Activated naive CD4-positive, alpha-beta T cell treated with Interleukin-2 at 50 U/mL for 16 hours (primary cell): ENCODE data around the gene SIM2.

Experiments used
- DNase-seq: peaks from one replicate; pipeline ENCODE4 v3.0.0-alpha.2; 2020

The SIM2 gene

GRCh38 chr21:36689324-36689723 lies 9.6 kb upstream of the SIM2 start:
- no peak for DNase-seq

- DNase-seq, result no peak
Measured at GRCh38 chr21:36690628-36691554, 8.0 kb upstream of the SIM2 start.

GRCh38 chr21:36691555-36692041 lies 7.3 kb upstream of the SIM2 start:
- DNase-seq, result no peak

GRCh38 chr21:36692114-36692834 lies 6.6 kb upstream of the SIM2 start:
- no peak for DNase-seq

GRCh38 chr21:36692835-36693488 lies 6.0 kb upstream of the SIM2 start:
- no peak for DNase-seq

- DNase-seq, result no peak
Measured at GRCh38 chr21:36693489-36694030, 5.4 kb upstream of the SIM2 start.

GRCh38 chr21:36694031-36694515 lies 4.8 kb upstream of the SIM2 start:
- no peak for DNase-seq

- no peak for DNase-seq
Measured at GRCh38 chr21:36694593-36695282, 4.2 kb upstream of the SIM2 start.

- DNase-seq, result no peak
Measured at GRCh38 chr21:36695283-36695634, 3.7 kb upstream of the SIM2 start.

- DNase-seq, result no peak
Measured at GRCh38 chr21:36695671-36696389, 3.1 kb upstream of the SIM2 start.

GRCh38 chr21:36696390-36697059 lies 2.4 kb upstream of the SIM2 start:
- DNase-seq, result no peak

- no peak for DNase-seq
Measured at GRCh38 chr21:36697060-36697850, 1.7 kb upstream of the SIM2 start.

- no peak for DNase-seq
Measured at GRCh38 chr21:36697851-36698384, 997 bp upstream of the SIM2 start.

GRCh38 chr21:36698385-36698980 lies 432 bp upstream of the SIM2 start:
- no peak for DNase-seq

- DNase-seq, result no peak
Measured at GRCh38 chr21:36699546-36700294, 805 bp downstream of the SIM2 start.

GRCh38 chr21:36700295-36700970 lies 1.5 kb downstream of the SIM2 start:
- DNase-seq, result no peak

GRCh38 chr21:36700971-36701755 lies 2.2 kb downstream of the SIM2 start:
- no peak for DNase-seq
